HCT116 (cell line): Measurements from ENCODE around the gene MYL6B. TPM values are rescaled to one million over a fixed set of nuclear protein-coding genes. Genes with fewer than 3 reads are reported as not detected.

Experiments
- ATAC-seq: fragments of 200-7000 bp; cut with Tn5 transposase; 2 replicates; pipeline ENCODE4 v1.9.1; 2020; ENCODE audit warnings: mild to moderate bottlenecking, moderate library complexity
- BruUV-seq: library from RNA; stranded (reverse); fragments of 400-500 nt; replicated peaks from 2 replicates; lab custom pipeline; 2021; lab: Mats Ljungman, UMichigan
- CTCF ChIA-PET: fragments of 300-600 bp; sonication (Branson Sonifier 250); formaldehyde crosslinking; loops from one replicate; lab custom pipeline; 2021; ENCODE audit warnings: antibody characterized with exemption; lab: Charles Lee
- POLR2A ChIA-PET: fragments of 300-600, 350-600 bp; sonication (Branson Sonifier 250); formaldehyde crosslinking; loops from one replicate; lab custom pipeline; 2021; ENCODE audit warnings: antibody characterized with exemption; lab: Charles Lee
- RAD21 ChIA-PET, 2 experiments: fragments of 300-600 bp; sonication (Branson Sonifier 250); formaldehyde crosslinking; loops; one replicate each; lab custom pipeline; 2023; ENCODE audit warnings: low total read pairs in 2 of 2; ENCODE audit not compliant: uncharacterized antibody in 2 of 2, unreplicated experiment in 2 of 2, low non-redundant PET in 1 of 2; lab: Charles Lee
- DNase-seq: peaks from one replicate; pipeline ENCODE4 v3.0.0-alpha.2; 2010; ENCODE audit warnings: low read depth, low spot score
- H2AFZ ChIP-seq: fragments of 200-600 bp; shearing (Covaris generic), sonication (generic); 2 replicates; pipeline ENCODE4 v1.6.1; 2017; ENCODE audit warnings: low read depth, mixed run types, mixed read lengths, antibody characterized with exemption, low read length; ENCODE audit not compliant: poor library complexity, severe bottlenecking
- H3K27ac ChIP-seq: 2 replicates; pipeline ENCODE4 v1.5.1; 2012; ENCODE audit warnings: low read depth, low read length
- H3K27me3 ChIP-seq: fragments of 200-600 bp; sonication (generic); 2 replicates; pipeline ENCODE4 v1.6.1; 2016; ENCODE audit warnings: mixed run types, low read length, mixed read lengths; ENCODE audit not compliant: insufficient read depth
- H3K36me3 ChIP-seq, 2 experiments: fragments of 200-500 bp in 1 of 2; fragments of 200-600 bp in 1 of 2; sonication (Bioruptor generic) in 1 of 2; sonication (generic) in 1 of 2; 2 replicates each; pipeline versions ENCODE4 v1.5.1 to v1.6.1; 2014 to 2016; ENCODE audit warnings: low read length in 2 of 2, inconsistent platforms in 1 of 2, mixed read lengths in 1 of 2, mixed run types in 1 of 2; ENCODE audit not compliant: insufficient read depth in 2 of 2, control insufficient read depth in 1 of 2
- H3K4me1 ChIP-seq, 2 experiments: fragments of 200-600 bp in 1 of 2; sonication (generic) in 1 of 2; 2 replicates each; pipeline versions ENCODE4 v1.5.1 to v1.6.1; 2012 to 2017; ENCODE audit warnings: low read length in 2 of 2, inconsistent platforms in 1 of 2, mild to moderate bottlenecking in 1 of 2, mixed read lengths in 1 of 2, mixed run types in 1 of 2, moderate library complexity in 1 of 2; ENCODE audit not compliant: insufficient read depth in 2 of 2, control insufficient read depth in 1 of 2
- H3K4me2 ChIP-seq: fragments of 200-600 bp; sonication (generic); 2 replicates; pipeline ENCODE4 v1.6.1; 2017; ENCODE audit warnings: mixed run types, low read length, mixed read lengths
- H3K4me3 ChIP-seq, 2 experiments: fragments of 200-600 bp in 1 of 2; sonication (generic) in 1 of 2; replicated peaks in 1 of 2; 2 replicates each; pipeline ENCODE4 v1.5.1; 2011 to 2016; ENCODE audit warnings: low read length in 2 of 2, control low read depth in 1 of 2, low read depth in 1 of 2, mild to moderate bottlenecking in 1 of 2, mixed read lengths in 1 of 2, mixed run types in 1 of 2
- H3K79me2 ChIP-seq: fragments of 200-600 bp; sonication (generic); 2 replicates; pipeline ENCODE4 v1.6.1; 2017; ENCODE audit warnings: mild to moderate bottlenecking, mixed run types, low read length, moderate library complexity, mixed read lengths; ENCODE audit not compliant: insufficient read depth
- H3K9ac ChIP-seq: fragments of 200-600 bp; sonication (generic); 2 replicates; pipeline ENCODE4 v1.6.1; 2016; ENCODE audit warnings: low read length, mixed read lengths
- H3K9me2 ChIP-seq: fragments of 200-600 bp; sonication (generic), shearing (Covaris generic); 2 replicates; pipeline ENCODE4 v1.6.1; 2017; ENCODE audit warnings: mixed run types, mild to moderate bottlenecking, moderate library complexity; ENCODE audit not compliant: insufficient read depth
- H3K9me3 ChIP-seq, 2 experiments: fragments of 200-500 bp in 1 of 2; fragments of 200-600 bp in 1 of 2; sonication (Bioruptor generic) in 1 of 2; sonication (generic) in 1 of 2; 2 replicates each; pipeline ENCODE4 v1.6.1; 2014 to 2017; ENCODE audit warnings: low read length in 2 of 2, mixed read lengths in 2 of 2, inconsistent platforms in 1 of 2, low read depth in 1 of 2, mild to moderate bottlenecking in 1 of 2, mixed run types in 1 of 2, moderate library complexity in 1 of 2; ENCODE audit not compliant: control insufficient read depth in 1 of 2, insufficient read depth in 1 of 2
- H4K20me1 ChIP-seq: fragments of 200-600 bp; sonication (generic), shearing (Covaris generic); 2 replicates; pipeline ENCODE4 v1.6.1; 2017; ENCODE audit warnings: mixed run types, mild to moderate bottlenecking, moderate library complexity; ENCODE audit not compliant: insufficient read depth
- EZH2phosphoT487 ChIP-seq: fragments of 200-600 bp; IDR thresholded peaks from 2 replicates; pipeline ENCODE4 v1.6.1; 2018; ENCODE audit warnings: antibody characterized with exemption, borderline replicate concordance
- POLR2AphosphoS5 ChIP-seq: IDR thresholded peaks from 2 replicates; pipeline ENCODE4 v1.6.1; 2011; ENCODE audit warnings: mild to moderate bottlenecking, low read depth, low read length, moderate library complexity
- TCF7L2 ChIP-seq: IDR thresholded peaks from 2 replicates; pipeline ENCODE4 v1.7.0; 2011; ENCODE audit warnings: borderline replicate concordance, inconsistent platforms; ENCODE audit not compliant: insufficient read depth, insufficient read length; ENCODE audit errors: extremely low read depth
- intact Hi-C: fragments of 100-400 bp; cut with micrococcal nuclease; formaldehyde crosslinking; loops from 2 replicates; pipeline ENCODE4 v1.10.0; 2022
- total RNA-seq: library from RNA; stranded (reverse); gene quantifications from one replicate; pipeline ENCODE4 v1.2.1, GENCODE V29; 2021; ENCODE audit not compliant: unreplicated experiment
- TF ChIP-seq, protein P1 (sequence below): IDR thresholded peaks from 2 replicates; pipeline ENCODE4 v1.6.1; 2012

Gene MYL6B
- total RNA-seq, 1 experiment from 2014 or later = 94.3 TPM

DNA sequence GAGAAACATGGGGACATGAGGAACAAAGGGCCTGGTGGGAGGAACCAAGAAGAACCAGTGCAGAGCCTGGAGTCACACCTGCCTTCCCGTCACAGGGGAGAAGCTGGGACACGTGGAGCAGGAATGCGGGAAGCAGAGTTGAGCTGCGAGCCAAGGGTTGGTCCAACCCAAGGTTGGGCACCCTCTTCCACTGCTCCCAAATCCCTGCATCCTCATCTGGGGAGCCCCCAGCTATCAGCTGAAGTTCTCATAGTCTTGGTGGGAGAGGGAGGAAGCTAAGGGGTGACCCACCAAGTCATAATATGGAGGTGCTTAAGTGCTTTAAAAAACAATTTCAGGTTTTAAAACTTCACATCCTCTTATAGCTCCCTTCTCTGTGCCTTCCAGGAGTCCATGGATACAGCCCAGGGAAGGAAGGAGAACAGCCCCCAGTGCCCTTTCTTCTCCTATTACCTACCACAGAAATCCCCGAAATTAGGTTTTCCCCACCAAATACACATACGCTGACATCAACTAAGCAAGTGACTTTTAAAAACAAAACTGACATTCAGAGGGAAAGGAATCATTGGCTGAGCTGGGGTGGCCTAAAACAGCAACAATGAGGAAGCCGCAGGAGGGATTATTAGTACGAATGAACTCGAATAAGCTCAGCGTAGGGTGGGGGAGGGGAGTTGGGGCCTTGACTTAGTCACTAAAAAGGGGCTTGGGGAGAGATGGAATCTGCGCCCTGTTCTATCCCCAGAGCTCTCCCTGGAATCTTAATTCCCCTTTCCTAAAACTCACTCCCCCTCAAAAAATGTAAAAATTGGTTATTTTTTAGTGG, 10.3 kb downstream of the MYL6B start:
- Histone ChIP-seq H3K79me2 (peaks cover 43% of the 10 kb centered on the region), H3K9ac (no peak overlapping the region), H4K20me1 (no peaks in the 10 kb centered on the region), H3K4me2 (no peak overlapping the region), H2AFZ (no peak overlapping the region), H3K9me3 (no peaks in the 10 kb centered on the region), H3K27ac (no peak overlapping the region), H3K9me2 (no peaks in the 10 kb centered on the region), H3K4me3 (no peak overlapping the region), H3K36me3 (peaks cover 53 to 55% of the 10 kb centered on the region in 2 experiments; a peak in 3 of 4 replicates), H3K4me1 (peaks cover 5 to 16% of the 10 kb centered on the region in 2 experiments; a peak in 3 of 4 replicates), H3K27me3 (no peaks in the 10 kb centered on the region)
- TSS peak; percentile 51 for BruUV-seq
- ChIA-PET RAD21 (no interaction called here), POLR2A (interaction anchor here (1.2 kb wide), 1 partner anchor 45 kb away, joined by 4 read pairs; the partner anchor contains the start of gene ZC3H10), CTCF (interaction anchor here (0.6 to 1.1 kb wide), 2 partner anchors 27 to 584 kb away, joined by 3 to 5 read pairs; partner anchors contain the start of gene SMARCC2)
- ATAC-seq (no peak), DNase-seq (no peak)
- intact Hi-C loops = no loop called here
- TF ChIP-seq TCF7L2 (no peak), POLR2AphosphoS5 (peak; percentile 25; the same call in 1 of the 2 replicates)

DNA sequence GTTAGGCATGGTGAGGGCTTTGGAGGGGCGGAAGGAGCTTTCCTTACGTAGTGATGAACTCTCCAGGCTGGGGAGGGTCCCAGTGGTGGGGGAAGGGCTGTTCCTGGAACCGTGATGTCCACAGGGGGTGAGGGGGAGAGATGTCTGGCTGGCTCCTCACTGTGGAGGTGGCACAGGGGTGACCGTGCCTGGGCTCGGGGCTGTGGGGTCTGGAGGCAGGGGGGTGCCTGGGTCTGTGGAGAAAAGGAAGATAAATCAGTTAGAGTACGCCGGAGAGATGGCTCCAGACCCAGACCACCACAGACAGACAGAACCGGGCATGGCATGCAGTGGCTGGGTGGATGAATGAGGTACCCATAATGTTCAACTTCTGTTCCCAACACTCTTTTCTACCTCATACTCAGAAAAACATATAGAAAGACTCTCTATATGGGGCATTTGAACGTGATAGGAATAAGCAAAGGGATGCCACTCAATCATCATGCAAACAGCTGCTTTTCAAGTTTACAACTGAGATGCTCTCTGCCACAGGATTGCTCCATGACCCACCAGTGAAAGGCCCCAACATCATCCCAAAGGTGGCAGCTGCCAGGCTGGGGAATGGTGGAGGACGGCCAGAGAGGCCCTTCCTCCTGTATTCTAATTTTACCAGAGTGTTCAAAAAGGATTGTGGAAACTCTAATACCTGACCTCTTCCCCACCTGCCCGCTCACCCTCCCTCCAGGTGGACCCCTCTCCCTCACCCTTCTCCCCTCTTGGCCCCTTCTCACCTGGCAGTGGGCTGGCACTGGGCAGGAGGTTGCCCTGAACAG, 11.4 kb downstream of the MYL6B start:
- H4K20me1 ChIP-seq = no peaks in the 10 kb centered on the region
- H3K36me3 ChIP-seq = peaks cover 55 to 58% of the 10 kb centered on the region in 2 experiments
- peaks cover 5 to 14% of the 10 kb centered on the region in 2 experiments; a peak in 3 of 4 replicates for H3K4me1 ChIP-seq
- ATAC-seq = no peak
- intact Hi-C loops = no loop called here
- no peaks in the 10 kb centered on the region for H3K9me2 ChIP-seq
- CTCF ChIA-PET = interaction anchor here (0.6 to 1.1 kb wide), 2 partner anchors 26 to 583 kb away, joined by 3 to 5 read pairs; partner anchors contain the start of gene SMARCC2
- H3K27ac ChIP-seq = no peak overlapping the region
- TF ChIP-seq, protein P1, sequence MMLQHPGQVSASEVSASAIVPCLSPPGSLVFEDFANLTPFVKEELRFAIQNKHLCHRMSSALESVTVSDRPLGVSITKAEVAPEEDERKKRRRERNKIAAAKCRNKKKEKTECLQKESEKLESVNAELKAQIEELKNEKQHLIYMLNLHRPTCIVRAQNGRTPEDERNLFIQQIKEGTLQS = no peak
- no peak for TF ChIP-seq EZH2phosphoT487
- no peak for TF ChIP-seq POLR2AphosphoS5
- H3K4me2 ChIP-seq = no peak overlapping the region
- peaks cover 37% of the 10 kb centered on the region for H3K79me2 ChIP-seq
- H3K9me3 ChIP-seq = no peaks in the 10 kb centered on the region
- POLR2A ChIA-PET = interaction anchor here (1.2 kb wide), 1 partner anchor 46 kb away, joined by 4 read pairs; the partner anchor contains the start of gene ZC3H10
- RAD21 ChIA-PET = no interaction called here
- no peaks in the 10 kb centered on the region for H3K27me3 ChIP-seq
- no peak overlapping the region for H3K4me3 ChIP-seq
- no TSS peak for BruUV-seq
- H3K9ac ChIP-seq = no peak overlapping the region
- DNase-seq = no peak
- H2AFZ ChIP-seq = no peak overlapping the region
